Right lobe of liver (tissue), 4 donors: ENCODE results near the gene ACOX3.

ENCODE experiments used
- POLR2A ChIP-seq: fragments of 450-650 bp; IDR thresholded peaks from one replicate; pipeline ENCODE4 v1.6.1; 2017; ENCODE audit warnings: antibody characterized with exemption, mild to moderate bottlenecking
- TF ChIP-seq, protein P1 (sequence below), 4 donors: fragments of 200-600 bp in 3 of 4; fragments of 450-650 bp in 1 of 4; IDR thresholded peaks; one replicate each; pipeline versions ENCODE4 v1.5.1 to v1.8.0; 2016 to 2022; ENCODE audit warnings: antibody characterized with exemption in 4 of 4, mild to moderate bottlenecking in 2 of 4
- donor health status: DM: no; HTN: no; CAD: no.
- donor health status: DM: no; HTN: no; CAD: no.
- donor health status: DM: no; HTN: yes; CAD: no.

DNA sequence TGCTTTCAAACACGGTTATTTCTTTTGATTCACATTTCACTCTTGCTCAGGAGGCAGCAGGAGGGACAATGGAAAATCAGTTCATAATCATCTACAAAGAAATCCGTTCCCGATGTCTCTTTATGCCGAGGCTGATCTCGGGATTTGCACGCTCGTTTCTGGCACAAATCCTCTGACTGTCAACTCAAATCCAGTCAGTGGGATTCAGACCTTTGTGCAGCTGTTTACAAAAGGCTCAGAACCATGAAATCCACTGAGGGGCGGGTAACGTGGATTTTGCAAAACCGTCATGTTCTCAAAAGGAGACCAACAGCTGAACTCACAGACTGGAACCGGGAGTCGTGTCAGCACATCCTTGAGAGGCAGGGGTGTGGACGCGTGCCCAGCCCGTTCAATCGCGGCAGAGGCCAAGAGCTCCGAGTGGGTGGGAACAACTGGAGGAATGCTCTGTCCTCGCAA lies 46.4 kb downstream of the ACOX3 start:
- TF ChIP-seq, protein P1, sequence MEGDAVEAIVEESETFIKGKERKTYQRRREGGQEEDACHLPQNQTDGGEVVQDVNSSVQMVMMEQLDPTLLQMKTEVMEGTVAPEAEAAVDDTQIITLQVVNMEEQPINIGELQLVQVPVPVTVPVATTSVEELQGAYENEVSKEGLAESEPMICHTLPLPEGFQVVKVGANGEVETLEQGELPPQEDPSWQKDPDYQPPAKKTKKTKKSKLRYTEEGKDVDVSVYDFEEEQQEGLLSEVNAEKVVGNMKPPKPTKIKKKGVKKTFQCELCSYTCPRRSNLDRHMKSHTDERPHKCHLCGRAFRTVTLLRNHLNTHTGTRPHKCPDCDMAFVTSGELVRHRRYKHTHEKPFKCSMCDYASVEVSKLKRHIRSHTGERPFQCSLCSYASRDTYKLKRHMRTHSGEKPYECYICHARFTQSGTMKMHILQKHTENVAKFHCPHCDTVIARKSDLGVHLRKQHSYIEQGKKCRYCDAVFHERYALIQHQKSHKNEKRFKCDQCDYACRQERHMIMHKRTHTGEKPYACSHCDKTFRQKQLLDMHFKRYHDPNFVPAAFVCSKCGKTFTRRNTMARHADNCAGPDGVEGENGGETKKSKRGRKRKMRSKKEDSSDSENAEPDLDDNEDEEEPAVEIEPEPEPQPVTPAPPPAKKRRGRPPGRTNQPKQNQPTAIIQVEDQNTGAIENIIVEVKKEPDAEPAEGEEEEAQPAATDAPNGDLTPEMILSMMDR (IDR thresholded peaks at IDR 0.05), result no peak
- TF ChIP-seq POLR2A, result no peak
